Gastrocnemius medialis (tissue), 4 donors: ENCODE measurements around the gene INSYN2B.

ENCODE experiments used
- CTCF ChIP-seq, 5 experiments: fragments of 450-650 bp in 3 of 5; fragments of 200-600 bp in 2 of 5; sonication (generic) in 2 of 5; IDR thresholded peaks in 4 of 5; conservative IDR thresholded peaks in 1 of 5; 1 replicate in 4 of 5; 2 replicates in 1 of 5; pipeline ENCODE4 v1.5.1; 2016 to 2019; ENCODE audit warnings: antibody characterized with exemption in 5 of 5, mild to moderate bottlenecking in 3 of 5, moderate library complexity in 3 of 5
- POLR2A ChIP-seq, 2 donors: fragments of 450-650 bp; IDR thresholded peaks; one replicate each; pipeline ENCODE4 v1.6.1; 2017; ENCODE audit warnings: antibody characterized with exemption in 2 of 2, mild to moderate bottlenecking in 2 of 2, moderate library complexity in 2 of 2

GRCh38 chr5:169944115-169944514 lies 36.2 kb downstream of the INSYN2B start:
- TF ChIP-seq CTCF (IDR thresholded peaks at IDR 0.05 in 4 of 5, conservative IDR thresholded peaks at IDR 0.05 in 1 of 5) (no peak), POLR2A (IDR thresholded peaks at IDR 0.05) (no peak)
